Stimulated activated CD4-positive, alpha-beta T cell treated with anti-CD3 and anti-CD28 coated beads, Interleukin-1b, Interleukin-23, amount 100 ng/mL, for 24 hours (primary cell): ENCODE measurements around the gene PLK1.
"Not testable (repeated sequence)": the region's sequence is repeated elsewhere in the genome, so short reads cannot be mapped to it uniquely, and the experiment has no call there.

Experiments used
- DNase-seq, 4 experiments: peaks; one replicate each; pipeline ENCODE4 v3.0.0-alpha.2; 2020; ENCODE audit warnings: low read depth in 4 of 4, low spot score in 1 of 4

The PLK1 gene

DNA sequence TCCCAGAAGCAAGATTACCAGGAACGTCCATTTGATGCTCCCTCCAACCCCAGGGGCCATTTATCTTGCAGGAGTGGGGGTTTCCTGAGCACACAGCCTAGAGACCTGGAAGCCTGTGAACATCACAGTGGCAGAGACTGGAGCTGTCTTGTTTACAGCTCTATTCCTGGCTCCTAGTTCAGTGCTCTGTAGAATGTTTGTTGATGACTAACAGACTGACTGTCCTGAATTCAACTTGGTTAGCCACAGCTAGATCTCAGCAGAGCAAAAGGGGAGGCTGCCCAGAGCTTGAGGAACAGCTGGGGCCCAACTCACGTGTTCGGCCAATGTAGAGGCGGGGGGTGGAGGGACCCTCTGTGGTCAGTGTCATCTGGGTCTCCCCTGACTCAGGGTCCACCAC is 27.8 kb downstream of the PLK1 start:
- DNase-seq = no peak

DNA sequence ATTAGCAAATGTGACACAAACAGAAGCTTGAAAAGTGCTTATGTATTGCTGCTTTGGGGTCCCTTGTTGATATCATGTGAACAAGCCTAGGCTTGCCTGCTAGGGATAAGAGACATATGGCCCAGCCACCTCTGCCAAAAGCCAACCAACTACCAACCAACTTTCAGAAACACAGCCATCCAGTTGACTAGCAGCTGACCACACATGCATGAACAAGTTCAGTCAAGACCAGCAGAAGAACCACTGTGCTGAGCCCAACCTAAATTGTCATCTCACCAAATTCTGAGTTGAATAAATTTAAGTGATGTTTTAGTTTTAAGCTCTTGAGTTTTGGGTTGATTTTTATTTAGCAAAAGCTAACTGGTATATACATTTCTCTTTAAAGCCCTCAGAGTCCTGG is 30.8 kb downstream of the PLK1 start:
- no peak for DNase-seq

GRCh38 chr16:23710008-23710407 is 31.3 kb downstream of the PLK1 start:
- DNase-seq = no peak

DNA sequence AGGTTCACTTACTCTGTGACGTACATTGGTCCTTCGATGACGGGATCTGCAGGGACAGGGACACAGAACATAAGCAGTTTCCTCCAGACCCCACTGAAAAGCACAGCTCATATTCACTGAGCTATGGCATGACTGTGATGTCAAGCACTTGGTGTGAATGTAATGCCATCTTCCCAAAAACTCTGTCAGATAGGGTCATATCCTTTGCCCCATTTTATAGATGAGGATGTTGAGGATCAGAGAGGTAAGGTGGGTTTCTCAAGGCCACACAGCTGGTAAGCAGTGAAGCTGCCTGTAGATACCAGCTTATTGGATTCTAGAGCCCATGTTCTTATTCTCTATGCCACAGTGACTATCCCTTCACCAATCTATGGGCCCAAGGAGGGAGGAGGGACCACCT is 31.8 kb downstream of the PLK1 start:
- no peak for DNase-seq

DNA sequence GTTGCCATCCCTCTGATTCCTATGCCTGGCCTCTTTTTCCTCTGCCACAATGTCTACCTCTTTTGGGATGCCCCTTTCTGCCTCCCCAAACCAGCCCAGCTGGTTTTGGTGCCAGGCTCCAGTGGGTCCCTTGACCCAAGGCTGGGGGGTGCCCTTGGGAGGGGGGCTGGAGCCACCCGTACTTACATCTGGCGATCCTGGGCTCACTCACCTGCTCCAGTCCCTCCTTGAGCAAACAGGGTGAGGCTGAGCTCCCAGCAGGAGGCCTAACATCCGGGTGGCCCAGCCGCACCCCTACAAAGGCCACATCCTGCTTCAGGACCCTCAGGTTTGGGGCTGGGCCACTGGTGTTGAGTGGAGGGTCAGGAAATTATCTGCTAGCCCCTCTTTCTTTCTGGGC is 33.1 kb downstream of the PLK1 start:
- DNase-seq = no peak

GRCh38 chr16:23712976-23713375 is 34.3 kb downstream of the PLK1 start, which contains the start of gene ERN2:
ERN2 (minus strand) TSS chr16:23713222; CDS start chr16:23713187, 35 bp downstream.
- no peak for DNase-seq

- no peak for DNase-seq
These were observed 37.8 kb downstream of the PLK1 start for GRCh38 chr16:23716484-23716883.

- DNase-seq = not testable (repeated sequence)
These were observed 44.0 kb downstream of the PLK1 start for GRCh38 chr16:23722613-23723240.

- no peak for DNase-seq
These were observed 45.6 kb downstream of the PLK1 start for GRCh38 chr16:23724096-23724784.

GRCh38 chr16:23724785-23725131 is 46.1 kb downstream of the PLK1 start:
- no peak for DNase-seq

DNA sequence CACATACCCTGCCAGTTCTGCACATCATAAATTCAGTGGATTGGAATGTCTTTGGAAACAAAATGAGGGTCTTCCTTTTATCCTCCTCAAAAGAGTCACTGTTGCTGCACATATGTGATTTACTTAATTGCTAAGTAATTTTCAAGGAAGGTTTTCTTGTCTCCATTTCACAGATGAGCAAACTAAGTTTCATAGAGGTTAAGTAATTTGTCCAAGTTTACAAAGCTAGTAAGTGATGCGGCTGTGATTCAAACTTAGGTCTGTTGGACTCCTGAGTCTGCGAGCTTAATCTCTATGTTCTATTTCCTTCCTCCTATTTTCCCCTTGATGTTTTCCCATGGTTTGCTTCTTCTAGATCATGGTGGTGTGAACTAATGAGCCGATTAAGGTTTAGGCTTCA is 48.0 kb downstream of the PLK1 start:
- DNase-seq = no peak

- DNase-seq = no peak
These were observed 49.4 kb downstream of the PLK1 start for GRCh38 chr16:23728112-23728477.

GRCh38 chr16:23729503-23730424 is 51.1 kb downstream of the PLK1 start:
- DNase-seq = no peak

GRCh38 chr16:23734176-23734893 is 55.6 kb downstream of the PLK1 start:
- no peak for DNase-seq

- not testable (repeated sequence) for DNase-seq
These were observed 58.8 kb downstream of the PLK1 start for GRCh38 chr16:23737423-23738028.

GRCh38 chr16:23739516-23739915 is 60.8 kb downstream of the PLK1 start:
- no peak for DNase-seq
